ENCODE measurements around the gene OGFOD1. TPM values are rescaled to one million over a fixed set of nuclear protein-coding genes. Genes with fewer than 3 reads are reported as not detected.

The OGFOD1 gene
- total and polyA plus RNA-seq, 9 of the 15 experiments (the other 6 are each of a cell fraction or from before 2014, with no cell fraction given): 60.4 to 134 (median 85.8) TPM

DNA sequence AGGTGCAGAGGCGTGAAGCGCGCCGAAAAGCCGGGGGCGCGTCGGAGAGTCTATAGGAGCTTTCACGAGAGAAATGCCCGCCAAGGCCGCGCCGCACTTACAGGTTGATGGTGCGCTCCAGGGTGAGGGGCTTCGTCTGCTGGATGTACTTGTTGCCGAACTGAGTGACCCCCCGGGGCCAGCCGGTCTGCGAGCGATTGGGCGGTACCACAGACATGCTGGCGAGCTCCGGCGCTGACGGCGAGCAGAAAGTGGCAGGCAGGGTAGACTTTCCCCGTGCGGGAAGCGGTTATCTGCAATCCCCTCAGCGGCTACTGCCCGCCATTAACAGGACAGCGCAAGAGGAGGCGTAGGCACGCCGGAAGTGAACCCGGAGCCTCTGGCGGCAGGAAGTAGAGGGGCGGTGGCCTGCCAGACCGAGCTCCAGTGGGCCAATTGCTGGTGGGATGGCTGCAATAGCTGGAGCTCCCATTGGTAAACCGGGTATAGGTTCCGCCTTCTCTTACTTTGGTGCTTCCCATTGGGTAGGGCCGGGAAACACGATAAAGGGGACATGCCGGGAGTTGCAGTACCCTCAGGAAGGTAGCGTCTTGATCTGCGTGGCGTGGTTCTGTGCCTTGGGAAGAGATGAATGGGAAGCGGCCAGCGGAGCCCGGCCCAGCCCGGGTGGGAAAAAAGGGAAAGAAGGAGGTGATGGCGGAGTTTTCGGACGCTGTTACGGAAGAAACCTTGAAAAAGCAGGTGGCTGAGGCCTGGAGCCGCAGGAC lies at the start of gene OGFOD1, which contains the start of gene NUDT21 (continued):
- TF ChIP-seq SNIP1 (IDR thresholded peaks at IDR 0.05; ENCODE audit: low read depth) (no peak), ZNF224 (CRISPR knock-in tag; IDR thresholded peaks at IDR 0.05) (no peak), EHMT2 (IDR thresholded peaks at IDR 0.05) (no peak), AFF4 (CRISPR knock-in tag; IDR thresholded peaks at IDR 0.05) (no peak), CCAR2 (IDR thresholded peaks at IDR 0.05; ENCODE audit: low read depth, low read length) (no peak), E2F3 (CRISPR knock-in tag; IDR thresholded peaks at IDR 0.05) (no peak), ZSCAN32 (CRISPR knock-in tag; IDR thresholded peaks at IDR 0.05) (no peak), CHD4 (IDR thresholded peaks at IDR 0.05; ENCODE audit: insufficient read depth, insufficient replicate concordance, low read depth, low read length, poor library complexity, severe bottlenecking) (no peak), ZBTB11 (CRISPR knock-in tag; IDR thresholded peaks at IDR 0.05) (peak in 1 of 3 experiments; percentile 76; a peak in 2 of 6 replicates), HCFC1 (IDR thresholded peaks at IDR 0.05; ENCODE audit: low read depth, low read length) (peak; percentile 73; the same call in 1 of the 2 replicates), ZNF696 (CRISPR knock-in tag; conservative IDR thresholded peaks at IDR 0.05) (no peak), SMARCA4 (IDR thresholded peaks at IDR 0.05) (no peak; the same call in 1 of the 2 replicates), POLR2H (tag; IDR thresholded peaks at IDR 0.05; ENCODE audit: low read depth) (peak; percentile 61)
- TF ChIP-seq, protein P1, sequence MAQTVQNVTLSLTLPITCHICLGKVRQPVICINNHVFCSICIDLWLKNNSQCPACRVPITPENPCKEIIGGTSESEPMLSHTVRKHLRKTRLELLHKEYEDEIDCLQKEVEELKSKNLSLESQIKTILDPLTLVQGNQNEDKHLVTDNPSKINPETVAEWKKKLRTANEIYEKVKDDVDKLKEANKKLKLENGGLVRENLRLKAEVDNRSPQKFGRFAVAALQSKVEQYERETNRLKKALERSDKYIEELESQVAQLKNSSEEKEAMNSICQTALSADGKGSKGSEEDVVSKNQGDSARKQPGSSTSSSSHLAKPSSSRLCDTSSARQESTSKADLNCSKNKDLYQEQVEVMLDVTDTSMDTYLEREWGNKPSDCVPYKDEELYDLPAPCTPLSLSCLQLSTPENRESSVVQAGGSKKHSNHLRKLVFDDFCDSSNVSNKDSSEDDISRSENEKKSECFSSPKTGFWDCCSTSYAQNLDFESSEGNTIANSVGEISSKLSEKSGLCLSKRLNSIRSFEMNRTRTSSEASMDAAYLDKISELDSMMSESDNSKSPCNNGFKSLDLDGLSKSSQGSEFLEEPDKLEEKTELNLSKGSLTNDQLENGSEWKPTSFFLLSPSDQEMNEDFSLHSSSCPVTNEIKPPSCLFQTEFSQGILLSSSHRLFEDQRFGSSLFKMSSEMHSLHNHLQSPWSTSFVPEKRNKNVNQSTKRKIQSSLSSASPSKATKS (CRISPR knock-in tag; IDR thresholded peaks at IDR 0.05): no peak
